ENCODE data around the gene DDX51.

GRCh38 chr12:132178316-132178715 is 34.2 kb upstream of the DDX51 start:
- no peak for TF ChIP-seq CTCF (conservative IDR thresholded peaks at IDR 0.05; ENCODE audit: low read depth, low read length)
- no peak for TF ChIP-seq EZH2 (IDR thresholded peaks at IDR 0.05; ENCODE audit: low read length, unreplicated experiment)
- TF ChIP-seq EZH2phosphoT487 (IDR thresholded peaks at IDR 0.05; ENCODE audit: borderline replicate concordance, low read length), result no peak

All from PC-3 (cell line).